ENCODE measurements around the gene ZNF469.

GRCh38 chr16:88427376-88427775, 44.6 kb downstream of the ZNF469 start:
- no peak for TF ChIP-seq CTCF (IDR thresholded peaks at IDR 0.05)
- no peak for TF ChIP-seq POLR2A (IDR thresholded peaks at IDR 0.05)

Measured in testis (tissue), 2 donors.